Natural killer cell (primary cell): ENCODE results near the gene APLNR. TPM values are rescaled to one million over a fixed set of nuclear protein-coding genes. Genes with fewer than 3 reads are reported as not detected.

Experiments
- ATAC-seq, 3 donors: fragments of 150-1000 bp in 2 of 3; fragments of 200-7000 bp in 1 of 3; cut with Tn5 transposase; 1 replicate in 1 of 3; 2 replicates in 2 of 3; pipeline ENCODE4 v1.10.0; 2021; ENCODE audit warnings: mild to moderate bottlenecking in 2 of 3, moderate library complexity in 2 of 3
- DNase-seq, 2 donors: peaks; one replicate each; pipeline versions ENCODE4 v3.0.0 to v3.0.0-alpha.2; 2013 to 2021; ENCODE audit warnings: mixed read lengths in 1 of 2
- H3K27ac ChIP-seq: one replicate; pipeline ENCODE4 v1.5.1; 2013; ENCODE audit warnings: mild to moderate bottlenecking, low read length
- H3K27me3 ChIP-seq: one replicate; pipeline ENCODE4 v1.6.1; 2013; ENCODE audit warnings: low read length; ENCODE audit not compliant: control insufficient read depth, insufficient read depth
- H3K36me3 ChIP-seq: one replicate; pipeline ENCODE4 v1.6.1; 2013; ENCODE audit warnings: low read length; ENCODE audit not compliant: control insufficient read depth, insufficient read depth
- H3K4me1 ChIP-seq: one replicate; pipeline ENCODE4 v1.6.1; 2013; ENCODE audit warnings: low read length; ENCODE audit not compliant: control insufficient read depth, insufficient read depth
- H3K4me3 ChIP-seq: one replicate; pipeline ENCODE4 v1.5.1; 2013; ENCODE audit warnings: low read length
- H3K9me3 ChIP-seq: one replicate; pipeline ENCODE4 v1.6.1; 2013; ENCODE audit warnings: low read length; ENCODE audit not compliant: control insufficient read depth, insufficient read depth
- H3K27ac Mint-ChIP-seq, 2 donors: one replicate each; pipeline ENCODE4 v1.8.0; 2022; ENCODE audit warnings: mild to moderate bottlenecking in 2 of 2, mixed read lengths in 2 of 2, moderate library complexity in 1 of 2
- H3K27me3 Mint-ChIP-seq, 2 donors: one replicate each; pipeline ENCODE4 v1.8.0; 2022; ENCODE audit warnings: low read depth in 2 of 2, mixed read lengths in 2 of 2
- H3K36me3 Mint-ChIP-seq: one replicate; pipeline ENCODE4 v1.8.0; 2022; ENCODE audit warnings: mixed read lengths
- H3K4me1 Mint-ChIP-seq, 2 donors: one replicate each; pipeline ENCODE4 v1.8.0; 2022; ENCODE audit warnings: mixed read lengths in 2 of 2
- H3K4me3 Mint-ChIP-seq: one replicate; pipeline ENCODE4 v1.8.0; 2022; ENCODE audit warnings: mild to moderate bottlenecking, moderate library complexity, mixed read lengths
- H3K9me3 Mint-ChIP-seq, 2 donors: one replicate each; pipeline ENCODE4 v1.8.0; 2022; ENCODE audit warnings: mixed read lengths in 2 of 2
- CTCF ChIP-seq: fragments of 200-600 bp; IDR thresholded peaks from one replicate; pipeline ENCODE4 v1.8.0; 2022; ENCODE audit warnings: antibody characterized with exemption
- WGBS: methylation state at CpG from one replicate; pipeline ENCODE4 v1.1.7; 2013; ENCODE audit warnings: missing lambda C conversion rate; ENCODE audit not compliant: insufficient coverage; 5-methylcytosine and 5-hydroxymethylcytosine counted together
- intact Hi-C: fragments of 100-400 bp; cut with micrococcal nuclease; formaldehyde crosslinking; loops from one replicate; pipeline ENCODE4 v1.14.2; 2022
- total RNA-seq, 4 donors: library from RNA; stranded (reverse); fragments of 120-200 nt in 1 of 4; gene quantifications; one replicate each; pipeline versions ENCODE4 v1.2.3 to v1.2.4, GENCODE V29; 2013 to 2022

APLNR gene
- total RNA-seq, 3 donors from 2014 or later (not counting 1 experiment from before 2014, with no cell fraction given): 0.07 TPM; not detected in 2

DNA sequence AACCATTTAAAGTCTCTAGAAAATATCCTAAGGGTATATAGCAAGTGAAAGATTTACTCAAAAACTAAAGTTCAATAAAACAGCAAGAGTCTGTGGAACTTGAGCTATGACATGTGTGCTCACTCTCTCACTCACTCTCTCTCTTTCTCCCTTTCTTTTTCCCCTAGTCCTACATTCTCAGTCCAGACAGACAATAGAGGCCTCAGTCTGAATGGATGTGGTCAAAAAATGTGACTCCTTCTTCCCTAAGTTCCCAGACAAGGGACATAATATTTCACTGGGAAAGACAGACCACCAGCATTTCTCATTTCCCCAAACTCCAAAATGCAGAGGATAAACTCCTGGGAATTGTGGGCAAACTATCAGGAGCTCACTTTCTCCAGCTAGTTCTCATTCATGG is 17.6 kb upstream of the APLNR start:
- ATAC-seq: no peak

DNA sequence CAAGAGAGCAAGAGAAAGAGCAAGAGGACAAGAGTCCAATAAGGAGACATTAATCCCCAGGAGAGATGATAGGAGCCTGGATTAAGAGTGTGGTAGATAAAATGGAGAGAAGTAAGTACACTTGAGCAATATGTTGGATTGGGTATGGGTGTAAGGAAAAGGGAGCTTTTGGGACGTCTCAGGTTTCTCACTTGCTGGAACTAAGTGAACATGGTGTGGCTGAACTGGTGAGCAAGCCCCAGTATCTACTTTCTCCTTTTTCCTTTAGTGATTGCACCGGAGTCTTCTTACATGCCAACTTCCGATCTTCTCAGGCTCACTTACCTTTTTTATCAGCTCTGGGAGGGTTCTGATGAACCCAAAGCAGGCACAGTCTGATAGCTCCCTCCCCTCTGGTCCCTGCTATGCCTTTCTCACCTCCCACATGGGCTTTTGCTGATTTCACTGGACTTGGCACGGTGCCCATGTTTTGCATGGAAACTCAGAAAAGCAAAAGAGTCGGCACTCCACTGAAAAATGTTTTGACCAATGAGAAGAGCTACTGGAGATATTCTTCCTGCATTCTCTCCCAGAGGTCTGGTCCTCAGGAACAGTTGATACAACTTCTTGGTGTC is 14.5 kb upstream of the APLNR start:
- 26% methylated on average over 5 of the region's 5 CpGs for WGBS
- no peak for DNase-seq
- Mint-ChIP-seq H3K9me3 (no peaks in the 10 kb centered on the region), H3K27me3 (peaks cover 31 to 51% of the 10 kb centered on the region in 2 donors), H3K4me3 (no peak overlapping the region), H3K27ac (no peak overlapping the region), H3K36me3 (no peaks in the 10 kb centered on the region), H3K4me1 (no peaks in the 10 kb centered on the region)
- no peaks in the 10 kb centered on the region for H3K4me1 ChIP-seq
- no peak overlapping the region for H3K27ac ChIP-seq
- intact Hi-C loops: no loop called here
- no peak for ATAC-seq
- TF ChIP-seq CTCF: no peak
- H3K4me3 ChIP-seq: no peak overlapping the region
- no peaks in the 10 kb centered on the region for H3K27me3 ChIP-seq
- no peaks in the 10 kb centered on the region for H3K9me3 ChIP-seq
- no peaks in the 10 kb centered on the region for H3K36me3 ChIP-seq

More for the DNA sequence above, 17.6 kb upstream of the APLNR start:
- H3K4me3 Mint-ChIP-seq: no peak overlapping the region
- no peak overlapping the region for H3K4me3 ChIP-seq
- H3K9me3 ChIP-seq: no peaks in the 10 kb centered on the region
- no peak for TF ChIP-seq CTCF
- no peak overlapping the region for H3K27ac Mint-ChIP-seq
- intact Hi-C loops: no loop called here
- H3K27me3 Mint-ChIP-seq: peaks cover 31 to 54% of the 10 kb centered on the region in 2 donors
- no peaks in the 10 kb centered on the region for H3K36me3 ChIP-seq
- H3K4me1 ChIP-seq: no peaks in the 10 kb centered on the region
- no peaks in the 10 kb centered on the region for H3K9me3 Mint-ChIP-seq
- no peak for DNase-seq
- H3K27me3 ChIP-seq: no peaks in the 10 kb centered on the region
- no peak overlapping the region for H3K27ac ChIP-seq
- H3K36me3 Mint-ChIP-seq: no peaks in the 10 kb centered on the region
- no peaks in the 10 kb centered on the region for H3K4me1 Mint-ChIP-seq

DNA sequence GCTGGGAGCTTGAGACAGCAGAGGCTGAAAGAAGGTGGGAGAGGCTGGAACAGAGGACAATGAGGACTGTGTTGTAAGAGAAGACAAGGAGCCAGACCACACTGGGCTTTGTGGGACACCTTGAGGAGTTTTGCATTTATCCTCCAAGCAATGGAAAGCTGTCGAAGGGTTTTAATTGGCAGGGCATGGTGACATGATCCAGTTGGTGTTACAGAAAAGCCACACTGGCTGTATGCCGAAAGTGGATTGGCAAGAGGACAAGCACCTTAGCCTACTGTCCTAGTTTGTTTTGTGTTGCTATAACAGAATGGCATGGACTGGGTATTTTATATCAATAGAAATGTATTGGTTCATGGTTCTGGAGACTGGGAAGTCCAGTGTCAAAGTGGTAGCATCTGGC is 14.0 kb upstream of the APLNR start:
- Mint-ChIP-seq H3K4me3 (no peak overlapping the region), H3K27ac (no peak overlapping the region), H3K4me1 (no peaks in the 10 kb centered on the region), H3K27me3 (peaks cover 29 to 46% of the 10 kb centered on the region in 2 donors), H3K36me3 (no peaks in the 10 kb centered on the region), H3K9me3 (no peaks in the 10 kb centered on the region)
- H3K4me3 ChIP-seq: no peak overlapping the region
- DNase-seq (no peak), ATAC-seq (no peak)
- H3K9me3 ChIP-seq: no peaks in the 10 kb centered on the region
- H3K27ac ChIP-seq: no peak overlapping the region
- no peaks in the 10 kb centered on the region for H3K4me1 ChIP-seq
- no peak for TF ChIP-seq CTCF
- no peaks in the 10 kb centered on the region for H3K27me3 ChIP-seq
- WGBS: 86% methylated on average over 2 of the region's 2 CpGs
- H3K36me3 ChIP-seq: no peaks in the 10 kb centered on the region
- intact Hi-C loops: no loop called here
